GM13976 (cell line): Measurements from ENCODE around the gene LYRM9.

Source experiments
- DNase-seq: peaks from one replicate; pipeline ENCODE4 v3.0.0; 2012; ENCODE audit warnings: low spot score
- CTCF ChIP-seq: IDR thresholded peaks from 2 replicates; pipeline ENCODE4 v1.5.1; 2012; ENCODE audit warnings: borderline replicate concordance, mild to moderate bottlenecking; ENCODE audit not compliant: insufficient read depth; ENCODE audit errors: extremely low read depth, missing control alignments, control extremely low read depth
- in situ Hi-C: fragments of 300-500 bp; cut with MboI; formaldehyde crosslinking; loops from one replicate; pipeline ENCODE4 v1.12.0; 2022; ENCODE audit warnings: low sequenced_read_pairs, mixed read lengths, inconsistent platforms; ENCODE audit not compliant: unreplicated experiment

LYRM9 gene

GRCh38 chr17:27892866-27893769 is at the start of gene LYRM9:
LYRM9 (minus strand) TSS chr17:27893365; CDS start chr17:27882694, 10,671 bp downstream.
- peak; percentile 96 for DNase-seq
- peak; percentile 94 for TF ChIP-seq CTCF

GRCh38 chr17:27940503-27941428 is 47.6 kb upstream of the LYRM9 start:
- in situ Hi-C loops = no loop called here
- TF ChIP-seq CTCF = no peak

More at GRCh38 chr17:27892866-27893769, at the start of gene LYRM9:
- in situ Hi-C loops = no loop called here

GRCh38 chr17:27939474-27940465 is 46.6 kb upstream of the LYRM9 start:
- TF ChIP-seq CTCF = no peak
- peak; percentile 46 for DNase-seq
- in situ Hi-C loops = no loop called here

More at GRCh38 chr17:27940503-27941428, 47.6 kb upstream of the LYRM9 start:
- no peak for DNase-seq

- DNase-seq = no peak
- in situ Hi-C loops = no loop called here
- TF ChIP-seq CTCF = no peak
These were observed 45.7 kb upstream of the LYRM9 start for GRCh38 chr17:27938864-27939263.

GRCh38 chr17:27938241-27938640 is 45.1 kb upstream of the LYRM9 start:
- no peak for TF ChIP-seq CTCF
- in situ Hi-C loops = no loop called here
- DNase-seq = no peak
